DOHH2 (cell line): Measurements from ENCODE around the gene KLK5.

Experiments used
- CTCF ChIP-seq: fragments of 200-600 bp; sonication (generic); IDR thresholded peaks from one replicate; pipeline ENCODE4 v1.5.1; 2014; ENCODE audit warnings: antibody characterized with exemption, mild to moderate bottlenecking, low read depth, low read length; ENCODE audit not compliant: poor library complexity, severe bottlenecking
- EZH2phosphoT487 ChIP-seq: fragments of 200-600 bp; sonication (generic); IDR thresholded peaks from 2 replicates; pipeline ENCODE4 v1.6.1; 2017; ENCODE audit warnings: borderline replicate concordance, mild to moderate bottlenecking, antibody characterized with exemption, low read length, moderate library complexity, mixed read lengths

DNA sequence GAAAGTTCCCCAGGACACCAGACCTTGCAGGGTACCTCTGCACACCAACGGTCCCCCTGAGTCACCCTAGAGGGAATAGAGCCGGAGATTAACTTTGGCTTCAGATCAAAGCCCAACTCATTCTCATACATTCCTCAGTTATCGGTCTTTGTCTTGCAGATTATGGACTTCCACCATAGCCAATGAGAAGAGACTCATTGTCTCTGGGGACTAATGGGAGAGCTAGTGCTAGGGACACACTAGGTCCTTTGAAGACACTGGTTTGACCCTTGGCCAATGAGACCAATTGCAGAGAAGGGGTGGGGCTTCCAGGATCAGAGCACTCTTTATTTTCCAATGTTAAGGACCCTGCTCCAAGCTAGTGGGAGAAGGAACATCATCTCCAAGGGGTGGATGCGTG, 24.8 kb upstream of the KLK5 start:
- TF ChIP-seq CTCF (no peak), EZH2phosphoT487 (no peak)
